ENCODE data around the gene KRTAP5-10. TPM values are rescaled to one million over a fixed set of nuclear protein-coding genes. Genes with fewer than 3 reads are reported as not detected.
"Not testable (repeated sequence)": the region's sequence is repeated elsewhere in the genome, so short reads cannot be mapped to it uniquely, and the experiment has no call there.

KRTAP5-10 gene
- total and polyA plus RNA-seq, 2 of the 8 experiments (the other 6 are each of a cell fraction or from before 2014, with no cell fraction given), result 0.12 TPM; not detected in 1

GRCh38 chr11:71588314-71588713 lies 23.0 kb downstream of the KRTAP5-10 start:
- H3K79me2 ChIP-seq (ENCODE audit: control insufficient read depth in 1 of 2, insufficient read depth in 2 of 2, low read length in 2 of 2); H3K4me1 ChIP-seq (replicated peaks in 1 of 4; ENCODE audit: control insufficient read depth in 3 of 4, insufficient read depth in 4 of 4, low read length in 3 of 4); H3K4ac ChIP-seq (replicated peaks; ENCODE audit: insufficient read length, low read depth, low read length); H3K4me3 ChIP-seq (ENCODE audit: extremely low read depth in 1 of 4, insufficient read depth in 2 of 4, low read depth in 3 of 4, low read length in 4 of 4); H3K9ac ChIP-seq (replicated peaks in 1 of 4; ENCODE audit: extremely low read depth in 1 of 4, low read depth in 3 of 4, low read length in 3 of 4); H2BK20ac ChIP-seq (ENCODE audit: low read length); H4K20me1 ChIP-seq (replicated peaks in 1 of 2; ENCODE audit: control insufficient read depth in 1 of 2, insufficient read depth in 2 of 2, low read length in 2 of 2); H3K23ac ChIP-seq (ENCODE audit: insufficient read length); H3K27ac ChIP-seq (ENCODE audit: low read depth, low read length); H4K8ac ChIP-seq (ENCODE audit: extremely low read depth, insufficient read depth, low read length); POLR2A ChIA-PET (ENCODE audit: partially characterized antibody); H3K18ac ChIP-seq (ENCODE audit: extremely low read depth, low read length); H4K91ac ChIP-seq (replicated peaks; ENCODE audit: insufficient read length, low read length); H3K9me3 ChIP-seq (ENCODE audit: insufficient read depth in 2 of 2, low read depth in 1 of 2, low read length in 1 of 2); H3K27me3 ChIP-seq (replicated peaks in 1 of 4; ENCODE audit: control insufficient read depth in 3 of 4, extremely low read depth in 1 of 4, insufficient read depth in 3 of 4, low read length in 3 of 4); H3K36me3 ChIP-seq (ENCODE audit: control insufficient read depth in 2 of 4, insufficient read depth in 4 of 4, low read length in 3 of 4); H2AFZ ChIP-seq (ENCODE audit: low read length); H2BK15ac ChIP-seq (ENCODE audit: low read length); H4K5ac ChIP-seq (ENCODE audit: insufficient read length, low read depth, low read length); H2BK5ac ChIP-seq (ENCODE audit: low read depth, low read length); H2AK5ac ChIP-seq (ENCODE audit: low read depth, low read length); H3K56ac ChIP-seq (replicated peaks; ENCODE audit: insufficient read length, low read depth, low read length); H3K14ac ChIP-seq (ENCODE audit: insufficient read length); H2BK120ac ChIP-seq (replicated peaks; ENCODE audit: low read depth, low read length); H3K79me1 ChIP-seq (ENCODE audit: low read depth, low read length); H2BK12ac ChIP-seq (ENCODE audit: low read depth, low read length); H3K23me2 ChIP-seq (ENCODE audit: low read depth, low read length); DNase-seq (ENCODE audit: low read depth in 1 of 2, low spot score in 2 of 2); FAIRE-seq; H3K4me2 ChIP-seq (ENCODE audit: insufficient read depth in 1 of 2, low read depth in 2 of 2, low read length in 2 of 2): not testable (repeated sequence)
- 64% methylated on average over 4 of the region's 4 CpGs; no CpG with 5 or more reads in 1 of the 2 experiments for WGBS, 2 experiments (ENCODE audit: extremely low coverage in 1 of 2, insufficient coverage in 1 of 2, insufficient read length in 1 of 2, insufficient replicate concordance in 2 of 2, low coverage in 1 of 2, low lambda C conversion rate in 2 of 2, missing lambda C conversion rate in 1 of 2)
- CTCF ChIA-PET (ENCODE audit: partially characterized antibody), result interaction anchor here (1.5 to 1.6 kb wide), 2 partner anchors 8 to 12 kb away, joined by 4 to 6 read pairs; no protein-coding TSS in a partner anchor
